GM18517 (cell line): ENCODE results near the gene LRP6.

Experiments
- ATAC-seq: cut with Tn5 transposase; IDR thresholded peaks from one replicate; pipeline ENCODE4 v1.9.1; 2021; ENCODE audit warnings: mild to moderate bottlenecking, moderate library complexity; ENCODE audit not compliant: unreplicated experiment

The LRP6 gene

DNA sequence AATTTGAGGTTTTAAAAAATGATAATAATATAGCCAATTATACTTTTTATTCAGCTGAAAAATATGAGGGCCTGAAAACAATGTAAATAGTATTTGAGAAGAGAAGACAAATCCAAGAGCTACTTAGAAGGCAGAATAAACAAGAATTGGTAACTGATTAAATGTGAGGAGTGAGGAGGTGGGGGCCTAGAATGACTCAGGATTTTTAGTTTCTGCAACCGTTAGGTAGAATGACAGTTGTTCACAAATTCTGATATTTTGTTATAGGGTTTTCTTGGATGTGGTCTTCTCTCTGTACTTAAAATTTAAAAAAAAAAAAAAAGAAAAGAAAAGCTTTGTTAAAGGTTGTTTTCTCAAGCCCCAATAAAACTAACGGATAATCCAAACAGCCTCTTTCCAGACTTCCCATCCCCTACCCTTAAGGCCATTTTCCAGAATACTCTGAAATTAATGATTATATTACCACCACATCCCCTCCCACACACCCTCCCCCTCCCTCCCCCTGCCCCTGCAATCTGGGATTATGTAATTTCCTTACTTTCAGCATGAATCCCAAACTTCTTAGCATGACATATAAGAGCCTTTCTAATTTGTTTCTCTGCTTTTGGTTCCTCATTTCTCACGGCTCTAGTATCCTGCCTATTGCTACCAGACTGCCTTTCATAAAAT, 50.4 kb downstream of the LRP6 start:
- ATAC-seq, result no peak

DNA sequence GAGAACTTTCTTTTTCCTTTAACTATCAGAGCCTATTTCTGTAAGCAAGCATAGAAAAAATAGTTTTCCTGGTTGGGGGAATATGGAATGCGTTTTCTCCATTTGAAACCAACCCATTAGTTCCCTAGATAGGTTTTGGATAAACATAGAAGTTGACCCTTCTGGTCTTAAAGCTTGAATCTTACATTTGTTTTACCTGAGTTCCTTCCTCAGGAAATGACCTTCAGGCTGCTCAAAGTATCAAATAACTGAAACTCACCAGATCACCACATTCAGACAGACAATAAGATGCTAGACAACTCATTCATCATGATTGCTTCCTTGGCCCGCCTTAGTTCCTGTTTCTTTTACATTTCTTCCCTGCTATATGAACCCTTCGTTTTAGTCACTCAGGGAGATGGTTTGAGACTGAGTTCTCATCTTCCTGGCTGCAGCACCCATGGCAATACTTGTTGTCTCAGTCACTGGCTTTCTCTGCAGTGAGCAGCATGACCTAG, 52.2 kb downstream of the LRP6 start:
- ATAC-seq, result no peak

DNA sequence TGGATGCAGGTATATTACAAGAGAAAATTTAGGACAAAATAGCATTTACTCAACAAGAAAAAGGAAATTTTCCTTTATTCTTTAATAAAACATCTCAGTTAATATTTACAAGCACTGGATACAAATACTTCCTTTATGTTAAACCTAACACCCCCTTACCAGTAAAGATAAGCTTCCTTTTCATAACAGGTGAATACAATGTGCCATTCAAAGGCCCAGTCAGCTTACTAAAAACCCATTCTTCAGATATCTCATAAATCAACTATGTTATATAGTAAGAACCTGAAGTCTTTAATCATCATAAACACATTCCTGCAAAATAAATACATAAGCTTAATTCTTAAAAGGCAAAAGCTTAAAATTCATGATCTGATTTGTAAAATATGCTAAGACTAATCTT, 52.6 kb downstream of the LRP6 start:
- no peak for ATAC-seq

DNA sequence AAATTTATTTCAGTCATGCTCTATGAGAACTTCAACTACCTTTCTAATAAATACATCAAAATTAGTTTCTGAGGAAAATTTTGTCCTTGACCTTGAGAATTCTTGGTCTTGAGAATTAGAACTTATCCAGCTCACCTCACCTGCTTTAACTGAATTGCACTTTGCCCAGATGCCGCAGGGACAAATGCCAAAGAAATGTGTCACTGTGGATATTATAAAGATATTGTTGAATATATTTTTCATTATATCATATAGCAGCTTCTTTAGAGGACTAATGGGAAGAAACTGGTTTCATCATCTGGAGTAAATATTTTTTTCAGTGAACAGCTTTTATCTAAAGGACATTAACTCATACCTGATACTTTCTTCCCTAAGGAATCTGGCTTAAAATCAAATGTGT, 54.1 kb downstream of the LRP6 start:
- ATAC-seq, result no peak

DNA sequence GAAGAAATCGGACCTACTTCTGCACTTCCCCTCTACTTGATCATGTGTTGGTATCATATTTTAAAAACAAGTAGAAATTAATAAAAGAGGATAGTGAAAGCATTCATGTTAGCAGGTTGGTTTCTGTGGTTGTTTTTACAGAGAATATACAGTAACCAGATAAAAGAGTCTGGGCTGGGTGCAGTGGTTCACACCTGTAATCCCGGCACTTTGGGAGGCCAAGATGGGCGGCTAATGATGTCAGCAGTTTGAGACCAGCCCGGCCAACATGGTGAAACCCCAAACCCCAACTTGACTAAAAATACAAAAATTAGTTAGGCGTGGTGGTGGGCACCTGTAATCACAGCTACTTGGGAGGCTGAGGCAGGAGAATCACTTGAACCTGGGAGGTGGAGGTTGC, 55.9 kb downstream of the LRP6 start:
- no peak for ATAC-seq

DNA sequence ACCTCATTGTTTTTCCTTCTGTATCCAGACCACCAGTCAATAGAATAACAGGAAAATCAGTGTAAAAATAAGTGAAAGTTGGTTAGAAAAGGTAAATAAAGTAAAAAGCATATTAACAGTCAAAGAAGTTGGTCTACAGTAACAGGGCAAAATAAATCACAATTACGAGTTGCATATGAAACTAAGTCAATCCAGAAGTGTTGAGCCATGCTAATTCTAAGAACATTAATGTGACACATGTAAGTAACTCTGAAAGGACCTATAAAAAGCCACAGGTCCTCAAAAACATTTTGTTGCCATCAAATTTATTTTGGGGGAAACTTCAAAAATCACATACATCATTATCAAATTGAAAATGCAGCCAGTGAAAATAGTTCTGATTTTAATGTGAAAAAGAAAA, 56.4 kb downstream of the LRP6 start:
- no peak for ATAC-seq

DNA sequence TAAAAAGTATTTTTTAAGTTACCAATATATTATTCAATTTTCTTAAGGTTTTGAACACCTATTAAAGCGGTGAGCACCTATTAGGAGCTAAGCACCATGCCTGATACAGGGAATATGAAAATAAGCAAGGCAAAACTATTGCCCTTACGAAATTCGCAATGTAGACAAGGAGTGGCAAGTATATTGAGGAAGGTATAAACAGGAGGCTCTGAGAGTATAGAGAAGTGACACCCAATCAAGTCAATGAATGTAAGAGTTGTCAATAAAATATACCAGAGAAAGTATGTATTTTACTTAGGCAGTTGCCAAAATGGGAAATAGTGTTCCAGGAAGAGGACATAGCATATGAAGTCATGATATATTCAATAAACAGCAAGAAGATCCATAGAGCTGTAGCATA, 57.2 kb downstream of the LRP6 start:
- no peak for ATAC-seq

DNA sequence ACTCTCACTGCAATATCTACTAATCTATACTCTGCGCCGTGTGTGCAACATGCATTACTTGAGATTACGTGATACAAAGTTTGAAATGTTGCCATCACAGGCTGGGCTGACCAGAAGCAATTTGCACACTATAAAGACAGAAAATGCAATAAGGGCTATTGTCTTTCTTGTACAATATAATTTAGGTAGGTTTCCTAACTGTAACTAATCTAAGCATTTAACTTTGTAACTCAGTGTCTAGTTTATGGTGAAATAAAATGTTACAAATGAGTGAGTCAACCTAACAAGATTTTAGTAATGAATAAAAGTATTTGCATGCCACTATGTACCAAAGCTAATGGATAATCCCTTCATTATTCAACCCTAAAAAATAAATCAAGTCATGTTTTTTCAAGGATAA, 57.8 kb downstream of the LRP6 start:
- ATAC-seq, result no peak

DNA sequence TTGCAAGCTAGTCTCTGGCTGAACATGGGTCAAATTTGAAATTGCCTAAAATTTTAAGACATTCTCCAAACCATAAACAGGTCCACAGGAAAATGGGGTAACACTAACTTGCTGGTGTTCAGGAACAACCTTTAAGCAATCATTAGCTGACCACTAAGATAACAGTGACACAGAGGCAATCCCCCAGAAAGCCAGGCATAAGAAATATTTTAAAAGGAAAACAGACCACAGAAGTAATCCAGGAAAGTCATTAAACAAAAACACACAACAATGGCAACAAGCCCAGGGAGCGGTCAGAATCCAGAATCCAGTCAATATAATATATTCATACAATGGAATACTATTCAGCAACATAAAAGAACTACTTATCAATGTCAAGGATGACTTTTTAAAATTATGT, 59.1 kb downstream of the LRP6 start:
- ATAC-seq, result no peak

DNA sequence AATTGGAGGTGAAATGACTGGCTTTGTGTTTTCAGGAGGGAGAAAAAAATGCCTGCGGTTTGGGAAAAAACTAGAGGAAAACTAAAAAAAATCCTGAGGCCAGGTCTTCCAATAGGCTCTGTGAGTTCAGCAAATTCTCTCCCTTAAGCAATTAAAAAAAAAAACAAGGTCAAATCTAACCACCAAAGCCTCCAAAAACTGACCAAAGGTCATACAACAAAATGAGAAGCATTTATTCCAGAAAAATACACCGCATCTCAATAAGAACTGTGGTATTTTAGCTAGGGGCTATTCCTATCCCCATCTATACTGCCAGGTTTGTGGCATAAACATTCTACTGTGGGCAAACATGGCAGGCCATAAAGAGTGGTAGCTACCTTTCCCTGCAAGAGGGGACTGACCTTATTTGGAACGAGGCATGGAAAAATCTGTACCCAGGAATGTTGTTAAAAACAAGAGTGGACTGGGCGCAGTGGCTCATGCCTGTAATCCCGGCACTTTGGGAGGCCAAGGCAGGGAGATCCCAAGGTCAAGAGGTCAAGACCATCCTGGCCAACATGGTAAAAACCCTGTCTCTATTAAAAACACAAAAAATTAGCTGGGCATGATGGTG, 60.0 kb downstream of the LRP6 start:
- ATAC-seq, result no peak

DNA sequence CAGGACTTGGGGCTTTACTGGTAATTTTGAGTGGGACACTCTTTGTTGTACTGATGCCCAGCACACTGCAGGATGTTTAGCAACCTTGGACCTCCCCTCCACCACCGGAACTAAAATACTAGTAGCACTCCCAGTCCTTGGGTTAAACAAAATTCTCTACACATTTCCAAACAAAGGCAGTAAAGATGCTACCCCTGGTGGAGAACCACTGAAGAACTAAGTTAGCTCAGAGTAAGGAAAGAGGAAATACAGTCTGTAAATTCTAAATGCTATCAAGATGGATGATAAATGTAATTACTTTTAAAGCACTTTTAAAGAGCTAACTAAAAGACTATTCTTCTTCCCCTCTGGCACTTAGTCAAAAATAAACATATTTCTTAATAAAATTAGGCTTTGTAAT, 64.1 kb downstream of the LRP6 start:
- ATAC-seq, result no peak

DNA sequence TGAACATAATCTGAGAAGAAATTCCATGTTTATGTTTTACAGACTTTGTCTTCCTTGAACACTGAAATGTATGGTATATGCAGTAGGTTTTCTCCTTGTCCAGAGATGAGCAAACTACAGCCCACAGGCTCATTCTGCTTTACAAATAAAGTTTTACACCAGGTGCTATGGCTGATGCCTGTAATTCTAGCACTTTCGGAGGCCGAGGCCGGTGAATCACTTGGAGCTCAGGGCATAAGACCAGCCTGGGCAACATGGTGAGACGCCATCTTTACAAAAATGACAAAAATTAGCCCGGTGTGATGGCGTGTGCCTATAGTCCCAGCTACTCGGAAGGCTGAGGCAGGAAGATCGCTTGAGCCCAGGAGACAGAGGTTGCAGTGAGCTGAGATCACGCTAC, 64.7 kb downstream of the LRP6 start:
- ATAC-seq, result no peak

DNA sequence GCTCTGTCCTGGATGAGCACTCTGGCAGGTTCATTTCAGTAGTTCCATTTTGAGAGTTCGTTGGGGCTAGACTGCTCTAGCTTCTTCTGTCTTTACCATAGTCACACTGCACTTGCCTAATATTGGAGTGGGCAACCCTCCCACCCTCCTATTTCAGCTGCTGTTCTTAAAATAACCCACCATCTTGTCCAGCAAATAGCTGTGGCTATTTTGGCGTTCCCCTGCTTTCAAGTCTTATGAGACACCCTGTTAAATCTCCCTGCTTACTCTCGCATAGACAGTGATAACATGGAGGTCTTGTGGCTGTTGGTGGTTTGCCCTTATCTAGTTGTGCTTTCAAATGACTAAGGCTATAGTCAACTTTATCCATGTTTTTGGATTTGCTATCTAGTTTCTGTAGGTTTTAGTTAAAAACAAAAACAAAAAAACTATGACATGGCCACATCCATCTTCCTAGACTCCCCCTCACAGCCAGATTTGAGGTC, 65.5 kb downstream of the LRP6 start:
- no peak for ATAC-seq

DNA sequence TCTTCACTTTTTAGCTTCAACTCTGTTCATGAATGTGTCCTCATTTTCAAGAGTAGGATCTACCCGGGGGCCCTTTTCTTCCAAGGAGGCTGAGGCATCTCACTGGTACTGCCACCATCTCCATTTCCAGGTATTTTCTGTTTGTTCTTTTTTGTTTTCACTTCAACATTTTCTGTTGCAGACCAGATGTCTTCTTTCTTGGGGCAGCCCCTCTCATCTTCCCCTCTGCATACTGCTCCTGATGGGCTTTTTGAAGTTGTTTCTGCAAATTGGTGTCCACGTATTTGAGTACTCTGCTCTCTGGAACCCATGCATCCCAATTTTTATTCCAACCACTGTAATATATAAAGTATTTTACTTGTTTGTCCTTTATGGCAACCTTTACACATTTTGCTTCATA, 66.5 kb downstream of the LRP6 start:
- ATAC-seq, result no peak

DNA sequence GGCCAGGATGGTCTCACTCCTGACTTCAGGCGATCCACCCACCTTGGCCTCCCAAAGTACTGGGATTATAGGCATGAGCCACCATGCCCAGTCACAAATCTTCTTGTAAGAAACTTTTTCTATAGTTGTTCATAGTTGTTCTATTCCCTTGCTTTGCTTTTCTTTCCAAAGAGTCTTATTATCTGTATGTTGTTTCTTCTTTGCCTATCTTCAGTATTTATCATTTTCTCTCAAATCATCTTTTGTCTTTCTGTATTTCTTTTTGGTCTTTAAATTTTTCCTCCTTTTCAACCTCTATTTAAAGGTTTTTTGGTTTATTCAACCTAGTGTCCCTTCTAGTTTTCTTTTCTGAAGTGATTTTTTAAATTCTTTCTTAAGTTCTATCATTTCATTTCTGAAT, 68.7 kb downstream of the LRP6 start:
- ATAC-seq, result no peak

DNA sequence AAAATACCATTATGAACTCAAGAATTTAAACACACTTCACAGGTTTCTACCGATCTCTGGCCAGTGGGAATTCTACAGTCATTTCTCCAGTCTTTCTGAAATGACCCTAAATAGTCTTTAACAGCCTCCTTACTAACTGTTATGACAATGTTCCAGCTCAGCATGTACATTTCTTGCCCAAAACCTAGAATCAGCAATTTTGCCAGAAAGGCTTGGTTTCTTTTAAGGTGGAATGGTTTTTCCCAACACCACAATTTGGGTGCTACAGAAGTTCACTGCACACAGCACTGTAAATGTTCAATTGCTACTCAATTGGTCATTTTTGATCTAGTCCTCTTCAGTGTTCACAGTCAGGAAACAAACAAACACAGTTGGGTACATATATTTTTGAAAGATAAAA, 69.7 kb downstream of the LRP6 start:
- no peak for ATAC-seq

DNA sequence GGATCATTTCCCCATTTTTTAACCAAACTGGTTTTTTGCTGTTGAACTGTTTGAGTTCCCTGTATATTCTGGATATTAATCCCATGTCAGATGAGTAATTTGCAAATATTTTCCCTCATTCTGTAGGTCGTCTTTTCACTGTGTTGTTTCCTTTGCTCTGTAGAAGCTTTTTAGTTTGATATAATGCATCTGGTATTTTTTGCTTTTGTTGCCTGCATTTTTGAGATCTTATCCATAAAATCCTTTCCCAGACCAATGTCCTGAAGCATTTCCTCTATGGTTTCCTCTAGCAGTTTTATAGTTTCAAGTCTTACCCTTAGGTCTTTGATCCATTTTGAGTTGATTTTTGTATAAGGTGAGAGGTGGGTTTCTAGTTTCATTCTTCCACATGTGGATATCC, 71.3 kb downstream of the LRP6 start:
- no peak for ATAC-seq

DNA sequence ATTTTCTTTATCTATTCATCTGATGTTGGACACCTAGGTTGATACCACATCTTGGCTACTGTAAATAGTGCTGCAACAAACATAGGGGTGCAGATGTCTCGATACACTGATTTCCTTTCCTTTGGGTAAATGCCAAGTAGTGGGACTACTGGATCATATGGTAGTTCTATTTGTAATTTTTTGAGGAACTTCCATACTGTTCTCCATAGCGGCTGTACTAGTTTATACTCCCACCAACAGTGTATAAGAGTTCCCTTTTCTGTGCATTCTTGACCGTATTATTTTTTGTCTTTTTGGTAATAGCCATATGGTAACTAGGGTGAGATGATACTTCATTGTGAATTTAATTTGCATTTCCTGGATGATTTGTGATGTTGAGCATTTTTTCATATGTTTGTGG, 71.8 kb downstream of the LRP6 start:
- ATAC-seq, result no peak

DNA sequence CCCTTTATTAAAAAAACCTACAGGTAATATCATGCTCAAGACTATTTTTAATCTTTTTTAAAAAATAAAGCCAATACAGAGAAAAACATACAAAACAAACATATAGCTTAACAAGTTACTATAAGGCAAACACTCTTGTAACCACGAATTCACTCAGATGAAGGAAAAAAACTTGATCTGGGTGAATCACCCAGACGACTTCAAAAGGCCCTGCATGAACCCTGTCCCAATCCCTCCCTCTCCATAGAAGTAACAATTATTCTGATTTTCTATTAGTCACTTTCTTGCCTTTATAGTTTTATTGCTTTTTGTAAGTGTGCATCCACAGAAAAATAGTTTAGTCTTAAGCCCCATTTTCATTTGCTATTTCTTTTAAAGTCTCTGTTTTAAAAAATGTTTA, 72.6 kb downstream of the LRP6 start:
- no peak for ATAC-seq

DNA sequence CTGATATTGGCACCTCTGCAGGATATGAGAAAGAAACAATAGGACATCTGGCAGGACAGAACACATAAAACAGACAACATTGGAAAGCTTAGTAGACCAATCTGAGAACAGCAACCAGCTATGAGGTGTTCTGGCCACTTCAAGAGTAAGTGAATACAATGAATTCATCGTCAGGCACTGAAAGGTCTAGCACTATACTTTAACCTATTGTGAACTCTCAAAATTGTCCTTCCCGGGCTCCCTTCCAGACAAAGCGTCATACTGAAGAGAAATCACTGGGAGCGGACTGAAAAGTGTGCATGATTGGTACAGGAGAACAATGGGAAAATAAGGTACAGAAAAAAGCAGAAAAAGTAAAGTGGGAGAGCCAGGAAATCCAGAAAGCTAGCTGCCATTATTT, 75.8 kb downstream of the LRP6 start:
- no peak for ATAC-seq

DNA sequence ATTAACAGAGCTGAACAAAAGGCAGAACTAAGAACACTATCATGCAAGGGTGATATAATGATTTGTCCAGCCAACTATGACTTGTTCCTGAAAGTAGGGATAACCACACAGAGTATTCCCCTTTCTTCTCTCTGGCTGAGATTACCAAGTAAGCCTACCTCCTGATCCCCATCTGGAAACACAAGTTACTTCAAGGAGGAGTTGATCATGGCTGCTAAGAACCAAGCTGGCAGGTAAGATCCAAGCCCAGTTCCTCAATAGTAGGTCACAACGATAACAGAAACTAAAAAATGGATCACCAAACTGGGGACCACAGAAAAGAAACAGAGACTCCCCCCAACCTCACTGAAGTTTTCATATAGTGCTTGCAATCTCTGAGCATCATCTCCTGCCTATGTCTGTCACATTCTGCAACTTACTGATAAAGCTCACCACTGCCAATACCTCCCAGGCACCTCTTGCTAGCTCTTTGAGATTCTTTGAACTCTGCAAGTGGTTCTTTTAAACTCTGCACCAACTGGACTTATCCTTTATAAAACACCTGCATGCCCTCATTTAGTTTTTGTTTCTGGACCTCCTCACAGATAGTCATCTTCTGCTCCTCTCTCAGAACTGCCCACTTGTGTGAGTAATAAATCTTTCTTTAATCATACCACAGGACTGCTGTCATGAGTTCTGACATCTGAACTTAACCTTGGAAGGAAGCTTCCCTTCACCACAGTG, 76.6 kb downstream of the LRP6 start:
- ATAC-seq, result no peak

DNA sequence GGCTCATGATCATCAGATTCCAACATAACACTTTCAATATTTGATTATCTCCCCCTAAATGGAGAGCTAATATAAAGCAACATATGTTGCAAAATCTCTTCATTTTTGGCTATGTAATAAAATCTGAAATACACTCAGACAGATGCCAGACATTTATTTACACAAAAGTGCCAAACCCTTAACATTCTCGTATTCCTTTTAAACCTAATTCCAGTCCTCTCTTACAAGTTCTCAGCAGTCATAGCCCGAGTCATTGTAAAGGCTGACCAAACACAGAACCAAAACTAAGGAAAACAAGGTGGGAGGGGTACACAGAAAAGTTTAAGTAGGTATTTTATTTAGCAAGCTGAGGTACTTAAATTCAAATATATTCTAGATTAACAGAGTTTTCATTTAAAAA, 81.4 kb downstream of the LRP6 start:
- no peak for ATAC-seq
